ENCODE measurements around the gene ABCC12. TPM values are rescaled to one million over a fixed set of nuclear protein-coding genes. Genes with fewer than 3 reads are reported as not detected.

The ABCC12 gene
- total and polyA plus RNA-seq, 2 donors (not counting 1 experiment from before 2014, with no cell fraction given): not detected

DNA sequence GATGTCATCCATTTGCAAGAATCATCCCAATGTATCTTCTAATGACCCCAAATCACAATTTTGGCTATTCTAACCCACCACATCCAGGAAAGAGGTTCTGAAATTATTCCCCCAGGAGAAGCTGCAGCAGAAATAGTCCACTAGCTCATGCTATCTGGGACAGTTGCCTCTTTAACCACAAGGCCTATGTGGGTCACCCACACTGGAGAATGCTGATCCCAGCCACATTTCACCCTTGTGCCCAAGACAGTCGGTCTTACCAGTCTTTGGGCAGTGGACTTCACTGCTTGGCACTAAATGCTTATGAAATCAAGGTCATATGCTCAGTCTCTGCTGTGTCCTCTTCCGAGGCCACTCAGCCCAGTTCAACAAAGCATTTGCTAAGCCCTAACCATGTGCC is 27.0 kb downstream of the ABCC12 start:
- no peak overlapping the region for H2AFZ ChIP-seq (ENCODE audit: insufficient read depth, low read depth, low read length, poor library complexity, severe bottlenecking)
- no peaks in the 10 kb centered on the region for H3K27me3 ChIP-seq (replicated peaks in 1 of 4; ENCODE audit: control extremely low read depth in 1 of 4, control insufficient read depth in 3 of 4, insufficient read depth in 4 of 4, low read length in 3 of 4)
- Mint-ChIP-seq H3K27ac (no peak overlapping the region), H3K27me3 (peaks cover 27% of the 10 kb centered on the region), H3K9me3 (ENCODE audit: insufficient read depth) (no peaks in the 10 kb centered on the region), H3K4me3 (no peak overlapping the region), H3K4me1 (no peaks in the 10 kb centered on the region)
- ChIA-PET POLR2A (no interaction called here), CTCF (no interaction called here)
- H3K27ac ChIP-seq (ENCODE audit: low read length in 2 of 2): no peak overlapping the region
- H3K79me2 ChIP-seq (ENCODE audit: control insufficient read depth, insufficient read depth, low read length): no peaks in the 10 kb centered on the region
- intact Hi-C loops (cut with micrococcal nuclease): no loop called here
- H3K4me2 ChIP-seq (replicated peaks; ENCODE audit: low read depth, low read length, poor library complexity, severe bottlenecking): no peak overlapping the region
- no peak for DNase-seq
- 95% methylated on average over 2 of the region's 2 CpGs for WGBS (ENCODE audit: insufficient coverage)
- H4K20me1 ChIP-seq (ENCODE audit: control insufficient read depth, insufficient read depth, low read length, poor library complexity, severe bottlenecking): no peaks in the 10 kb centered on the region
- no peak overlapping the region for H3K4me3 ChIP-seq (ENCODE audit: control extremely low read depth in 1 of 5, extremely low read depth in 1 of 5, insufficient read depth in 1 of 5, low read depth in 2 of 5, low read length in 4 of 5)
- H3K4me1 ChIP-seq (ENCODE audit: control insufficient read depth in 2 of 2, insufficient read depth in 2 of 2, low read length in 2 of 2): no peaks in the 10 kb centered on the region
- no peak overlapping the region for H3K9ac ChIP-seq (ENCODE audit: low read length)
- H3K36me3 ChIP-seq (replicated peaks in 1 of 2; ENCODE audit: control extremely low read depth in 1 of 2, control insufficient read depth in 1 of 2, extremely low read depth in 1 of 2, insufficient read depth in 2 of 2, low read length in 1 of 2): no peaks in the 10 kb centered on the region
- TF ChIP-seq EZH2 (IDR thresholded peaks at IDR 0.05; ENCODE audit: borderline replicate concordance, insufficient read depth, low read depth, low read length, poor library complexity, severe bottlenecking): no peak
- TF ChIP-seq, protein P1, sequence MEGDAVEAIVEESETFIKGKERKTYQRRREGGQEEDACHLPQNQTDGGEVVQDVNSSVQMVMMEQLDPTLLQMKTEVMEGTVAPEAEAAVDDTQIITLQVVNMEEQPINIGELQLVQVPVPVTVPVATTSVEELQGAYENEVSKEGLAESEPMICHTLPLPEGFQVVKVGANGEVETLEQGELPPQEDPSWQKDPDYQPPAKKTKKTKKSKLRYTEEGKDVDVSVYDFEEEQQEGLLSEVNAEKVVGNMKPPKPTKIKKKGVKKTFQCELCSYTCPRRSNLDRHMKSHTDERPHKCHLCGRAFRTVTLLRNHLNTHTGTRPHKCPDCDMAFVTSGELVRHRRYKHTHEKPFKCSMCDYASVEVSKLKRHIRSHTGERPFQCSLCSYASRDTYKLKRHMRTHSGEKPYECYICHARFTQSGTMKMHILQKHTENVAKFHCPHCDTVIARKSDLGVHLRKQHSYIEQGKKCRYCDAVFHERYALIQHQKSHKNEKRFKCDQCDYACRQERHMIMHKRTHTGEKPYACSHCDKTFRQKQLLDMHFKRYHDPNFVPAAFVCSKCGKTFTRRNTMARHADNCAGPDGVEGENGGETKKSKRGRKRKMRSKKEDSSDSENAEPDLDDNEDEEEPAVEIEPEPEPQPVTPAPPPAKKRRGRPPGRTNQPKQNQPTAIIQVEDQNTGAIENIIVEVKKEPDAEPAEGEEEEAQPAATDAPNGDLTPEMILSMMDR (IDR thresholded peaks at IDR 0.05): no peak
- no peak for ATAC-seq (ENCODE audit: low read depth)
- no peaks in the 10 kb centered on the region for H3K9me3 ChIP-seq (ENCODE audit: control extremely low read depth in 1 of 3, control insufficient read depth in 2 of 3, insufficient read depth in 1 of 3, low read length in 2 of 3)

DNA sequence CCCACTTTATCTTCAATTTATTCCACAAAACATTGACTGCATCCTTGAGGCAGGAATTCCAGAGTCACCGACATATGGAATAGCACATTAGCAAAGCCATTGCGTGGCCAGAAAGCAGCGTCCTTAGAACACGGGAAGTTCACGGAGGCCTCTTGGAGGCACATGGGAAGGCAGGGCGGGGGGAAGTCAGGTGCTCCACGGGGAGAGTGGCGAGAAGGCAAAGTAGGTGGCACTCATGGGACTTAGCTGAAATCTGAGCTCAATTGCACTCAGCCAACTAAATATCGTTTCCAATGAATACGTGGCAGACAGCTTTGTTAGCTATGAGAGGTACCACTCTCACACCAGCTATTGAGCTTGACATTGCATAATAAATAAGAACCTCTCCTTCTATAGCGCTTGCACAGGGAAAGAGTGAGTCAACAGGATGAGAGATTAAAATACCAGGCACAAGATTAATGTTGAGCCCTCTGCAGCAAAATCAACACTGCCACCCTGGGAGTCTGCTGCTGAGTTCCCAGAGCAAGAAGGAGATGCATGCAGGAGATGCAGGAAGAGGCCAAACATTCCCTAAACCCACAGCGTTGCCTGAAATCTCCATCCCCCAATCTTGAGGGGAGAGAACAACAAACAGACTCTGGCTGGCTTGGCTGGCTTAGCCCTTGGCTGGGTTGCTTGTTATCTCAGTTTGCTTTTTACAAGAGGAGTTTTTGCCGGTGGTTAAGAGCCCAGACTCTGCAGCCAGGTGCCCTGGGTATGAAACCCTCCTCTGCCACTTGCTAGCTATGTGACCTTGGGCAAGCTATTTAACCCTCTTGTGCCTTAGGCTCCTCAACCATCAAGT is 28.8 kb downstream of the ABCC12 start:
- CTCF ChIA-PET: no interaction called here
- POLR2A ChIA-PET: no interaction called here

More for the DNA sequence above, 28.8 kb downstream of the ABCC12 start:
- Mint-ChIP-seq H3K27ac (no peak overlapping the region), H3K9me3 (ENCODE audit: insufficient read depth) (no peaks in the 10 kb centered on the region), H3K4me3 (no peak overlapping the region), H3K4me1 (no peaks in the 10 kb centered on the region), H3K27me3 (peaks cover 25% of the 10 kb centered on the region)
- DNase-seq (no peak), ATAC-seq (ENCODE audit: low read depth) (no peak)
- Histone ChIP-seq H3K27ac (ENCODE audit: low read length in 2 of 2) (no peak overlapping the region), H3K9ac (ENCODE audit: low read length) (no peak overlapping the region), H3K9me3 (ENCODE audit: control extremely low read depth in 1 of 3, control insufficient read depth in 2 of 3, insufficient read depth in 1 of 3, low read length in 2 of 3) (no peaks in the 10 kb centered on the region), H3K36me3 (replicated peaks in 1 of 2; ENCODE audit: control extremely low read depth in 1 of 2, control insufficient read depth in 1 of 2, extremely low read depth in 1 of 2, insufficient read depth in 2 of 2, low read length in 1 of 2) (no peaks in the 10 kb centered on the region), H2AFZ (ENCODE audit: insufficient read depth, low read depth, low read length, poor library complexity, severe bottlenecking) (no peak overlapping the region), H3K4me2 (replicated peaks; ENCODE audit: low read depth, low read length, poor library complexity, severe bottlenecking) (no peak overlapping the region), H3K4me1 (ENCODE audit: control insufficient read depth in 2 of 2, insufficient read depth in 2 of 2, low read length in 2 of 2) (no peaks in the 10 kb centered on the region), H4K20me1 (ENCODE audit: control insufficient read depth, insufficient read depth, low read length, poor library complexity, severe bottlenecking) (no peaks in the 10 kb centered on the region), H3K4me3 (ENCODE audit: control extremely low read depth in 1 of 5, extremely low read depth in 1 of 5, insufficient read depth in 1 of 5, low read depth in 2 of 5, low read length in 4 of 5) (no peak overlapping the region), H3K27me3 (replicated peaks in 1 of 4; ENCODE audit: control extremely low read depth in 1 of 4, control insufficient read depth in 3 of 4, insufficient read depth in 4 of 4, low read length in 3 of 4) (no peaks in the 10 kb centered on the region), H3K79me2 (ENCODE audit: control insufficient read depth, insufficient read depth, low read length) (no peaks in the 10 kb centered on the region)
- intact Hi-C loops (cut with micrococcal nuclease): no loop called here
- TF ChIP-seq EZH2 (IDR thresholded peaks at IDR 0.05; ENCODE audit: borderline replicate concordance, insufficient read depth, low read depth, low read length, poor library complexity, severe bottlenecking): no peak
- TF ChIP-seq, protein P1 (IDR thresholded peaks at IDR 0.05): no peak
- WGBS (ENCODE audit: insufficient coverage): 84% methylated on average over 10 of the region's 13 CpGs
